GM12874 (cell line): ENCODE data around the gene PJA2.

Experiments
- TF ChIP-seq, protein P1 (sequence below): IDR thresholded peaks from 2 replicates; pipeline ENCODE4 v1.5.1; 2011; ENCODE audit warnings: low read depth, mild to moderate bottlenecking, control low read depth, low read length, moderate library complexity; ENCODE audit not compliant: insufficient read depth

Gene PJA2, protein sequence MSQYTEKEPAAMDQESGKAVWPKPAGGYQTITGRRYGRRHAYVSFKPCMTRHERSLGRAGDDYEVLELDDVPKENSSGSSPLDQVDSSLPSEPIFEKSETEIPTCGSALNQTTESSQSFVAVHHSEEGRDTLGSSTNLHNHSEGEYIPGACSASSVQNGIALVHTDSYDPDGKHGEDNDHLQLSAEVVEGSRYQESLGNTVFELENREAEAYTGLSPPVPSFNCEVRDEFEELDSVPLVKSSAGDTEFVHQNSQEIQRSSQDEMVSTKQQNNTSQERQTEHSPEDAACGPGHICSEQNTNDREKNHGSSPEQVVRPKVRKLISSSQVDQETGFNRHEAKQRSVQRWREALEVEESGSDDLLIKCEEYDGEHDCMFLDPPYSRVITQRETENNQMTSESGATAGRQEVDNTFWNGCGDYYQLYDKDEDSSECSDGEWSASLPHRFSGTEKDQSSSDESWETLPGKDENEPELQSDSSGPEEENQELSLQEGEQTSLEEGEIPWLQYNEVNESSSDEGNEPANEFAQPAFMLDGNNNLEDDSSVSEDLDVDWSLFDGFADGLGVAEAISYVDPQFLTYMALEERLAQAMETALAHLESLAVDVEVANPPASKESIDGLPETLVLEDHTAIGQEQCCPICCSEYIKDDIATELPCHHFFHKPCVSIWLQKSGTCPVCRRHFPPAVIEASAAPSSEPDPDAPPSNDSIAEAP

GRCh38 chr5:109409844-109410388 is at the start of gene PJA2:
TSS of gene PJA2 (minus strand) at chr5:109409974. CDS start at chr5:109383433, 26,541 bp downstream.
- TF ChIP-seq, protein P1, sequence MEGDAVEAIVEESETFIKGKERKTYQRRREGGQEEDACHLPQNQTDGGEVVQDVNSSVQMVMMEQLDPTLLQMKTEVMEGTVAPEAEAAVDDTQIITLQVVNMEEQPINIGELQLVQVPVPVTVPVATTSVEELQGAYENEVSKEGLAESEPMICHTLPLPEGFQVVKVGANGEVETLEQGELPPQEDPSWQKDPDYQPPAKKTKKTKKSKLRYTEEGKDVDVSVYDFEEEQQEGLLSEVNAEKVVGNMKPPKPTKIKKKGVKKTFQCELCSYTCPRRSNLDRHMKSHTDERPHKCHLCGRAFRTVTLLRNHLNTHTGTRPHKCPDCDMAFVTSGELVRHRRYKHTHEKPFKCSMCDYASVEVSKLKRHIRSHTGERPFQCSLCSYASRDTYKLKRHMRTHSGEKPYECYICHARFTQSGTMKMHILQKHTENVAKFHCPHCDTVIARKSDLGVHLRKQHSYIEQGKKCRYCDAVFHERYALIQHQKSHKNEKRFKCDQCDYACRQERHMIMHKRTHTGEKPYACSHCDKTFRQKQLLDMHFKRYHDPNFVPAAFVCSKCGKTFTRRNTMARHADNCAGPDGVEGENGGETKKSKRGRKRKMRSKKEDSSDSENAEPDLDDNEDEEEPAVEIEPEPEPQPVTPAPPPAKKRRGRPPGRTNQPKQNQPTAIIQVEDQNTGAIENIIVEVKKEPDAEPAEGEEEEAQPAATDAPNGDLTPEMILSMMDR: no peak

DNA sequence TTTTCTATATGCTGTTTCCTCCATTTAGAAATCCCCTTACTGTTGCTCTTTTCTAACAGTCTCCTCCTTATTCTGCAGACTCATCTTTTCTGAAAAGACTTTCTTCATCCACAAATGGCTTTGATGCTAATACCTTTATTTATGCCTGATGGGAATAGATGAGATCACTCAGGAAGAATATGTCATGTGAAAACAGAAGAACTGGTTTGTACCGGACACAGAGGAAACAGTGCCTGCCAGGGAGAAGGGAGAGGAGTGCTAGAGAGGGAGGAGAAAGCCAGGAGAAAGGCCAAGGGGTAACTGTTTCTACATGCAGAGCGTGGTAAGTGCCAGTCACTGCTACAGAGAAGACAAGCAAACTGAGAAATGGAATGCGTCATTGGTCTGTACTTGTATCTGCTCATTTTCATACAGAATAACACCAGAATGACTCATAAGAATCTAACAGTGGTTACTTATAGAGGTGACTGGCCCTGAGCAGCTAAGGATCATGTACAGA is 45.9 kb upstream of the PJA2 start:
- TF ChIP-seq, protein P1: no peak

GRCh38 chr5:109454731-109455505 is 45.1 kb upstream of the PJA2 start:
- TF ChIP-seq, protein P1: no peak

GRCh38 chr5:109453251-109453650 is 43.5 kb upstream of the PJA2 start:
- TF ChIP-seq, protein P1: no peak

DNA sequence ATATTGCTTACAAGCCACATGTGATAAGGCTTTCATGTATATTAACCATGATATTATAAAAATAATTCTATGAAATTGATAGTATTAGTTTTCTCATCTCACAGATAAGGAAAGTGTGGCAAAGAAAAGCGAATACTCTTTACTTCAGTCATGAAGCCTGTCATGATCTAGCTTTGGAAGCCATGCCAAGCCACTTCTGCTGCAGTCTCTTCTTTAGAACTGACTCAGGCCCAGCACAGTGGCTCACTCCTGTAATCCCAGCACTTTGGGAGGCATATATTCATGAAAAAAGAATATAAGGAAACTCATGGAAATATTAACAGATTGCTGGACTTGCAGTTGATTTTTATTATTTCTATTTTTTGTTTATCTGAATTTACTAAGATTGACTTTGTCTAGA is 42.9 kb upstream of the PJA2 start:
- TF ChIP-seq, protein P1: no peak

GRCh38 chr5:109451146-109451545 is 41.4 kb upstream of the PJA2 start:
- TF ChIP-seq, protein P1: no peak
